HUES64 (cell line): Measurements from ENCODE around the gene TRANK1.
"Not testable (repeated sequence)": the region's sequence is repeated elsewhere in the genome, so short reads cannot be mapped to it uniquely, and the experiment has no call there.

Source experiments
- H3K27ac ChIP-seq: 2 replicates; pipeline ENCODE4 v1.7.0; 2013; ENCODE audit warnings: low read depth, low read length, inconsistent platforms
- H3K27me3 ChIP-seq: 2 replicates; pipeline ENCODE4 v1.6.1; 2013; ENCODE audit warnings: mild to moderate bottlenecking, low read length; ENCODE audit not compliant: insufficient read depth
- H3K36me3 ChIP-seq: 2 replicates; pipeline ENCODE4 v1.6.1; 2013; ENCODE audit warnings: mild to moderate bottlenecking, low read length; ENCODE audit not compliant: insufficient read depth
- H3K4me1 ChIP-seq: 2 replicates; pipeline ENCODE4 v1.6.1; 2013; ENCODE audit warnings: mild to moderate bottlenecking, low read length, moderate library complexity; ENCODE audit not compliant: insufficient read depth
- H3K4me3 ChIP-seq: 2 replicates; pipeline ENCODE4 v1.5.1; 2013; ENCODE audit warnings: mild to moderate bottlenecking, low read length, moderate library complexity
- H3K9ac ChIP-seq: 2 replicates; pipeline ENCODE4 v1.6.1; 2013; ENCODE audit warnings: mild to moderate bottlenecking, low read depth, low read length
- H3K9me3 ChIP-seq: 2 replicates; pipeline ENCODE4 v1.6.1; 2013; ENCODE audit warnings: low read depth, low read length; ENCODE audit not compliant: insufficient read depth
- WGBS: fragments of 150-250, 120-280 bp; methylation state at CpG from one replicate; pipeline ENCODE4 v1.1.7; 2013; ENCODE audit warnings: missing lambda C conversion rate; 5-methylcytosine and 5-hydroxymethylcytosine counted together

The TRANK1 gene

GRCh38 chr3:36972163-36972562 is 27.3 kb upstream of the TRANK1 start:
- peaks cover 8% of the 10 kb centered on the region; the same call in 1 of the 2 replicates for H3K4me1 ChIP-seq
- no peaks in the 10 kb centered on the region for H3K9me3 ChIP-seq
- no peak overlapping the region for H3K4me3 ChIP-seq
- no peaks in the 10 kb centered on the region for H3K36me3 ChIP-seq
- no peaks in the 10 kb centered on the region for H3K27me3 ChIP-seq
- no peak overlapping the region for H3K9ac ChIP-seq
- H3K27ac ChIP-seq: no peak overlapping the region
- 78% methylated on average over 1 of the region's 2 CpGs for WGBS

GRCh38 chr3:36969540-36970432 is 24.9 kb upstream of the TRANK1 start:
- H3K4me3 ChIP-seq: no peak overlapping the region
- H3K27me3 ChIP-seq: no peaks in the 10 kb centered on the region
- no peak overlapping the region for H3K27ac ChIP-seq
- H3K9me3 ChIP-seq: no peaks in the 10 kb centered on the region
- H3K36me3 ChIP-seq: no peaks in the 10 kb centered on the region
- no peak overlapping the region for H3K9ac ChIP-seq
- peaks cover 8% of the 10 kb centered on the region; the same call in 1 of the 2 replicates for H3K4me1 ChIP-seq
- 50% methylated on average over 4 of the region's 4 CpGs for WGBS

- Histone ChIP-seq H3K36me3 (no peaks in the 10 kb centered on the region), H3K9ac (no peak overlapping the region), H3K9me3 (no peaks in the 10 kb centered on the region), H3K27ac (no peak overlapping the region), H3K27me3 (no peaks in the 10 kb centered on the region), H3K4me3 (no peak overlapping the region), H3K4me1 (peaks cover 8% of the 10 kb centered on the region; the same call in 1 of the 2 replicates)
- 86% methylated on average over 4 of the region's 4 CpGs for WGBS
Measured at GRCh38 chr3:36969085-36969484, 24.2 kb upstream of the TRANK1 start.

- Histone ChIP-seq H3K27ac (no peak overlapping the region), H3K4me3 (no peak overlapping the region), H3K9me3 (no peaks in the 10 kb centered on the region), H3K27me3 (no peaks in the 10 kb centered on the region), H3K4me1 (peaks cover 8% of the 10 kb centered on the region; the same call in 1 of the 2 replicates), H3K36me3 (no peaks in the 10 kb centered on the region), H3K9ac (no peak overlapping the region; the same call in 1 of the 2 replicates)
- 96% methylated on average over 3 of the region's 3 CpGs for WGBS
Measured at GRCh38 chr3:36965440-36965839, 20.6 kb upstream of the TRANK1 start.

- Histone ChIP-seq H3K9me3 (no peaks in the 10 kb centered on the region), H3K27ac (no peak overlapping the region), H3K9ac (no peak overlapping the region), H3K4me3 (no peak overlapping the region), H3K27me3 (no peaks in the 10 kb centered on the region), H3K4me1 (peaks cover 2% of the 10 kb centered on the region; the same call in 1 of the 2 replicates), H3K36me3 (no peaks in the 10 kb centered on the region)
Measured at GRCh38 chr3:36964817-36965216, 20.0 kb upstream of the TRANK1 start.

- no peaks in the 10 kb centered on the region for H3K4me1 ChIP-seq
- no peaks in the 10 kb centered on the region for H3K36me3 ChIP-seq
- no peak overlapping the region for H3K27ac ChIP-seq
- H3K9me3 ChIP-seq: no peaks in the 10 kb centered on the region
- no peak overlapping the region for H3K9ac ChIP-seq
- H3K27me3 ChIP-seq: no peaks in the 10 kb centered on the region
- 100% methylated on average over 1 of the region's 1 CpG for WGBS
- no peak overlapping the region for H3K4me3 ChIP-seq
Measured at GRCh38 chr3:36964331-36964730, 19.5 kb upstream of the TRANK1 start.

GRCh38 chr3:36963008-36963407 is 18.2 kb upstream of the TRANK1 start:
- not testable (repeated sequence) for H3K27ac ChIP-seq, H3K4me1 ChIP-seq, H3K36me3 ChIP-seq, H3K9me3 ChIP-seq, H3K4me3 ChIP-seq, H3K27me3 ChIP-seq, H3K9ac ChIP-seq
- WGBS: 98% methylated on average over 6 of the region's 7 CpGs

GRCh38 chr3:36960502-36960901 is 15.6 kb upstream of the TRANK1 start:
- Histone ChIP-seq H3K4me3 (no peak overlapping the region), H3K9me3 (no peaks in the 10 kb centered on the region), H3K4me1 (no peaks in the 10 kb centered on the region), H3K9ac (no peak overlapping the region), H3K36me3 (no peaks in the 10 kb centered on the region), H3K27me3 (no peaks in the 10 kb centered on the region), H3K27ac (no peak overlapping the region)
- WGBS: 86% methylated on average over 4 of the region's 4 CpGs

- no peak overlapping the region for H3K9ac ChIP-seq
- no peaks in the 10 kb centered on the region for H3K9me3 ChIP-seq
- no peak overlapping the region for H3K27ac ChIP-seq
- no peaks in the 10 kb centered on the region for H3K27me3 ChIP-seq
- 84% methylated on average over 2 of the region's 2 CpGs for WGBS
- no peaks in the 10 kb centered on the region for H3K4me1 ChIP-seq
- no peaks in the 10 kb centered on the region for H3K36me3 ChIP-seq
- H3K4me3 ChIP-seq: no peak overlapping the region
Measured at GRCh38 chr3:36959821-36960220, 15.0 kb upstream of the TRANK1 start.

- Histone ChIP-seq H3K4me3 (no peak overlapping the region), H3K27ac (no peak overlapping the region), H3K27me3 (no peaks in the 10 kb centered on the region), H3K9ac (no peak overlapping the region), H3K36me3 (no peaks in the 10 kb centered on the region), H3K9me3 (no peaks in the 10 kb centered on the region), H3K4me1 (no peaks in the 10 kb centered on the region)
- 100% methylated on average over 1 of the region's 3 CpGs for WGBS
Measured at GRCh38 chr3:36957862-36958686, 13.2 kb upstream of the TRANK1 start.

GRCh38 chr3:36957063-36957462 is 12.2 kb upstream of the TRANK1 start:
- Histone ChIP-seq H3K36me3 (no peaks in the 10 kb centered on the region), H3K4me3 (no peak overlapping the region), H3K27me3 (no peaks in the 10 kb centered on the region), H3K9me3 (no peaks in the 10 kb centered on the region), H3K4me1 (no peaks in the 10 kb centered on the region), H3K9ac (no peak overlapping the region), H3K27ac (no peak overlapping the region)
- WGBS: 81% methylated on average over 1 of the region's 1 CpG
